ENCODE results near the gene GDAP1L1. TPM values are rescaled to one million over a fixed set of nuclear protein-coding genes. Genes with fewer than 3 reads are reported as not detected.
"Not testable (repeated sequence)": the region's sequence is repeated elsewhere in the genome, so short reads cannot be mapped to it uniquely, and the experiment has no call there.

The GDAP1L1 gene
- total RNA-seq, 1 donor = 0.18 TPM

- DNase-seq (ENCODE audit: low read depth) = no peak
- no peak overlapping the region for H3K4me3 ChIP-seq (ENCODE audit: low read depth, low read length)
- no peak for TF ChIP-seq CTCF (IDR thresholded peaks at IDR 0.05; ENCODE audit: insufficient read depth, low read length)
Observed at GRCh38 chr20:44234566-44235317, 12.4 kb upstream of the GDAP1L1 start.

GRCh38 chr20:44235702-44236101 is 11.4 kb upstream of the GDAP1L1 start:
- H3K4me3 ChIP-seq (ENCODE audit: low read depth, low read length) = no peak overlapping the region
- no peak for DNase-seq (ENCODE audit: low read depth)
- TF ChIP-seq CTCF (IDR thresholded peaks at IDR 0.05; ENCODE audit: insufficient read depth, low read length) = no peak

GRCh38 chr20:44236840-44237239 is 10.3 kb upstream of the GDAP1L1 start:
- not testable (repeated sequence) for H3K4me3 ChIP-seq (ENCODE audit: low read depth, low read length); DNase-seq (ENCODE audit: low read depth)

GRCh38 chr20:44241796-44242195 is 5.3 kb upstream of the GDAP1L1 start:
- TF ChIP-seq CTCF (IDR thresholded peaks at IDR 0.05; ENCODE audit: insufficient read depth, low read length) = no peak
- no peak overlapping the region for H3K4me3 ChIP-seq (ENCODE audit: low read depth, low read length)
- DNase-seq (ENCODE audit: low read depth) = no peak

GRCh38 chr20:44245977-44246376 is 1.1 kb upstream of the GDAP1L1 start:
- TF ChIP-seq CTCF (IDR thresholded peaks at IDR 0.05; ENCODE audit: insufficient read depth, low read length) = no peak
- no peak for DNase-seq (ENCODE audit: low read depth)
- no peak overlapping the region for H3K4me3 ChIP-seq (ENCODE audit: low read depth, low read length)

GRCh38 chr20:44247586-44248409 is 690 bp downstream of the GDAP1L1 start:
- peak; percentile 49 for TF ChIP-seq CTCF (IDR thresholded peaks at IDR 0.05; ENCODE audit: insufficient read depth, low read length)
- no peak overlapping the region for H3K4me3 ChIP-seq (ENCODE audit: low read depth, low read length)
- DNase-seq (ENCODE audit: low read depth) = peak; percentile 21

GRCh38 chr20:44248410-44248759 is 1.3 kb downstream of the GDAP1L1 start:
- no peak for DNase-seq (ENCODE audit: low read depth)
- H3K4me3 ChIP-seq (ENCODE audit: low read depth, low read length) = no peak overlapping the region
- TF ChIP-seq CTCF (IDR thresholded peaks at IDR 0.05; ENCODE audit: insufficient read depth, low read length) = no peak
